Neuronal stem cell (in vitro differentiated cells): ENCODE results near the gene CFAP68. TPM values are rescaled to one million over a fixed set of nuclear protein-coding genes. Genes with fewer than 3 reads are reported as not detected.

ENCODE experiments used
- DNase-seq: peaks from one replicate; pipeline ENCODE4 v3.0.0-alpha.2; 2013; ENCODE audit warnings: low spot score
- H2AFZ ChIP-seq: one replicate; pipeline ENCODE4 v1.6.1; 2013; ENCODE audit warnings: mild to moderate bottlenecking, low read length, inconsistent platforms
- H2AK5ac ChIP-seq: 2 replicates; pipeline ENCODE4 v1.6.1; 2013; ENCODE audit warnings: low read depth, mild to moderate bottlenecking, inconsistent platforms, low read length, moderate library complexity, mixed read lengths
- H2BK120ac ChIP-seq: 2 replicates; pipeline ENCODE4 v1.6.1; 2013; ENCODE audit warnings: low read depth, mild to moderate bottlenecking, inconsistent platforms, low read length, moderate library complexity, mixed read lengths
- H2BK12ac ChIP-seq: one replicate; pipeline ENCODE4 v1.6.1; 2013; ENCODE audit warnings: low read length, inconsistent platforms
- H2BK15ac ChIP-seq: 2 replicates; pipeline ENCODE4 v1.6.1; 2013; ENCODE audit warnings: mild to moderate bottlenecking, low read length, inconsistent platforms, mixed read lengths
- H2BK5ac ChIP-seq: one replicate; pipeline ENCODE4 v1.6.1; 2013; ENCODE audit warnings: inconsistent platforms, mild to moderate bottlenecking, low read length, moderate library complexity
- H3K14ac ChIP-seq: one replicate; pipeline ENCODE4 v1.6.1; 2013; ENCODE audit warnings: low read length, inconsistent platforms
- H3K18ac ChIP-seq: 2 replicates; pipeline ENCODE4 v1.6.1; 2013; ENCODE audit warnings: low read length, inconsistent platforms
- H3K23ac ChIP-seq: 2 replicates; pipeline ENCODE4 v1.6.1; 2013; ENCODE audit warnings: low read depth, mild to moderate bottlenecking, mixed read lengths, low read length, inconsistent platforms; ENCODE audit not compliant: poor library complexity
- H3K27ac ChIP-seq: replicated peaks from 3 replicates; pipeline ENCODE4 v1.5.1; 2013; ENCODE audit warnings: low read length, inconsistent platforms
- H3K27me3 ChIP-seq, 3 experiments: 2 replicates each; pipeline ENCODE4 v1.6.1; 2013; ENCODE audit warnings: low read length in 3 of 3, mild to moderate bottlenecking in 2 of 3, inconsistent platforms in 1 of 3, low read depth in 1 of 3, mixed read lengths in 1 of 3, moderate library complexity in 1 of 3; ENCODE audit not compliant: control insufficient read depth in 3 of 3, insufficient read depth in 3 of 3
- H3K36me3 ChIP-seq, 2 donors: replicated peaks in 1 of 2; 2 replicates each; pipeline ENCODE4 v1.6.1; 2013; ENCODE audit warnings: low read length in 2 of 2; ENCODE audit not compliant: control insufficient read depth in 2 of 2, insufficient read depth in 2 of 2
- H3K4ac ChIP-seq: 2 replicates; pipeline ENCODE4 v1.6.1; 2013; ENCODE audit warnings: inconsistent platforms, mild to moderate bottlenecking, low read length, moderate library complexity
- H3K4me1 ChIP-seq, 2 donors: 1 replicate in 1 of 2; 2 replicates in 1 of 2; pipeline ENCODE4 v1.6.1; 2013; ENCODE audit warnings: low read length in 2 of 2, low read depth in 1 of 2; ENCODE audit not compliant: control insufficient read depth in 2 of 2, insufficient read depth in 1 of 2
- H3K4me2 ChIP-seq: one replicate; pipeline ENCODE4 v1.6.1; 2013; ENCODE audit warnings: mild to moderate bottlenecking, low read length, inconsistent platforms; ENCODE audit not compliant: insufficient read depth, poor library complexity, severe bottlenecking
- H3K4me3 ChIP-seq, 2 donors: 2 replicates each; pipeline ENCODE4 v1.5.1; 2013; ENCODE audit warnings: low read length in 2 of 2, mild to moderate bottlenecking in 2 of 2, inconsistent platforms in 1 of 2, moderate library complexity in 1 of 2
- H3K79me1 ChIP-seq: one replicate; pipeline ENCODE4 v1.6.1; 2013; ENCODE audit warnings: low read depth, mild to moderate bottlenecking, inconsistent platforms, low read length, moderate library complexity
- H3K9ac ChIP-seq: one replicate; pipeline ENCODE4 v1.6.1; 2013; ENCODE audit warnings: mild to moderate bottlenecking, low read depth, low read length, inconsistent platforms; ENCODE audit not compliant: poor library complexity
- H3K9me3 ChIP-seq, 2 donors: replicated peaks in 1 of 2; 2 replicates each; pipeline versions ENCODE3 to v1.6.1; 2013; ENCODE audit warnings: low read length in 2 of 2, mild to moderate bottlenecking in 2 of 2, inconsistent platforms in 1 of 2, low read depth in 1 of 2, mixed read lengths in 1 of 2, moderate library complexity in 1 of 2; ENCODE audit not compliant: control insufficient read depth in 2 of 2, insufficient read depth in 1 of 2
- H4K8ac ChIP-seq: one replicate; pipeline ENCODE4 v1.6.1; 2013; ENCODE audit warnings: low read depth, mild to moderate bottlenecking, inconsistent platforms, low read length, moderate library complexity
- H4K91ac ChIP-seq: one replicate; pipeline ENCODE4 v1.6.1; 2013; ENCODE audit warnings: low read length, low read depth, mild to moderate bottlenecking, inconsistent platforms; ENCODE audit not compliant: poor library complexity
- WGBS, 2 donors: extraction: QIAGEN DNeasy Blood & Tissue Kit; methylation state at CpG; one replicate each; pipeline ENCODE4 v1.1.7; 2013; ENCODE audit warnings: missing lambda C conversion rate in 2 of 2, mixed read lengths in 1 of 2; ENCODE audit not compliant: insufficient read length in 2 of 2, insufficient replicate concordance in 1 of 2; ENCODE audit errors: extremely low coverage in 2 of 2; 5-methylcytosine and 5-hydroxymethylcytosine counted together
- polyA plus RNA-seq, 2 experiments: library from polyadenylated mRNA; stranded (reverse); fragments of 200-250 nt; gene quantifications; one replicate each; pipeline ENCODE4 v1.2.3, GENCODE V29; 2013

CFAP68 gene
- polyA plus RNA-seq (2013, experiment 1 of 2) = 56.0 TPM
- 51.1 TPM for polyA plus RNA-seq (2013, experiment 2 of 2)

- Histone ChIP-seq H3K4me2 (peak within 1 kb of the TSS; percentile 68), H3K79me1 (no peaks in the 10 kb centered on the region), H2BK120ac (no peak within 1 kb of the TSS), H3K27me3 (no peaks in the 10 kb centered on the region), H4K91ac (no peak within 1 kb of the TSS), H3K27ac (peak within 1 kb of the TSS; percentile 85), H2BK5ac (peak within 1 kb of the TSS; percentile 79), H3K14ac (no peak within 1 kb of the TSS), H3K9me3 (no peaks in the 10 kb centered on the region), H2AFZ (peak within 1 kb of the TSS; percentile 99), H3K18ac (peak within 1 kb of the TSS; percentile 97), H3K9ac (peak within 1 kb of the TSS; percentile 90), H4K8ac (peak within 1 kb of the TSS; percentile 53), H2BK12ac (no peak within 1 kb of the TSS), H3K4me1 (peaks cover 3 to 4% of the 10 kb centered on the region in 2 donors), H3K36me3 (peaks cover 0 to 9% of the 10 kb centered on the region in 2 donors), H2BK15ac (no peak within 1 kb of the TSS), H2AK5ac (no peak within 1 kb of the TSS), H3K23ac (peak within 1 kb of the TSS; percentile 19), H3K4me3 (peak within 1 kb of the TSS; percentile 98 to 99), H3K4ac (no peak within 1 kb of the TSS)
- peak; percentile 98 for DNase-seq
- no CpG with 5 or more reads among the region's 55 CpGs for WGBS, 2 donors
Observed at GRCh38 chr11:111878849-111879636, at the start of gene CFAP68, which contains the start of gene FDXACB1. TSS of gene CFAP68 (plus strand) at chr11:111879541. CDS start at chr11:111879561, 20 bp downstream. TSS of gene FDXACB1 (minus strand) at chr11:111879165. CDS start at chr11:111879132, 33 bp downstream.

GRCh38 chr11:111833524-111833923 lies 45.8 kb upstream of the CFAP68 start:
- no peaks in the 10 kb centered on the region for H3K27me3 ChIP-seq
- H3K36me3 ChIP-seq = peaks cover 0 to 75% of the 10 kb centered on the region in 2 donors
- no peak overlapping the region for H3K4me3 ChIP-seq
- H3K14ac ChIP-seq = no peak overlapping the region
- H2BK15ac ChIP-seq = no peak overlapping the region
- no peak overlapping the region for H4K91ac ChIP-seq
- H2AFZ ChIP-seq = no peak overlapping the region
- H3K23ac ChIP-seq = no peak overlapping the region
- no CpG with 5 or more reads among the region's 4 CpGs for WGBS, 2 donors
- H2BK12ac ChIP-seq = no peak overlapping the region
- no peak overlapping the region for H2BK5ac ChIP-seq
- H3K18ac ChIP-seq = no peak overlapping the region
- no peaks in the 10 kb centered on the region for H3K79me1 ChIP-seq
- no peak overlapping the region for H3K9ac ChIP-seq
- no peak for DNase-seq
- no peaks in the 10 kb centered on the region for H3K4me1 ChIP-seq
- no peak overlapping the region for H3K4ac ChIP-seq
- H3K9me3 ChIP-seq = no peaks in the 10 kb centered on the region
- no peak overlapping the region for H2BK120ac ChIP-seq
- H3K27ac ChIP-seq = no peak overlapping the region
- no peak overlapping the region for H3K4me2 ChIP-seq
- no peak overlapping the region for H4K8ac ChIP-seq
- no peak overlapping the region for H2AK5ac ChIP-seq

GRCh38 chr11:111834432-111835163 lies 44.7 kb upstream of the CFAP68 start:
- Histone ChIP-seq H2BK12ac (no peak overlapping the region), H3K18ac (no peak overlapping the region), H3K4me1 (no peaks in the 10 kb centered on the region), H2AFZ (no peak overlapping the region), H3K27ac (no peak overlapping the region), H3K14ac (no peak overlapping the region), H2BK5ac (no peak overlapping the region), H2AK5ac (no peak overlapping the region), H3K4me2 (no peak overlapping the region), H3K79me1 (no peaks in the 10 kb centered on the region), H4K91ac (no peak overlapping the region), H3K4me3 (no peak overlapping the region), H2BK15ac (no peak overlapping the region), H2BK120ac (no peak overlapping the region), H3K4ac (no peak overlapping the region), H3K36me3 (peaks cover 0 to 77% of the 10 kb centered on the region in 2 donors), H3K23ac (no peak overlapping the region), H3K9me3 (no peaks in the 10 kb centered on the region), H4K8ac (no peak overlapping the region), H3K9ac (no peak overlapping the region), H3K27me3 (no peaks in the 10 kb centered on the region)
- 100% methylated on average over 1 of the region's 3 CpGs; no CpG with 5 or more reads in 1 of the 2 donors for WGBS, 2 donors
- DNase-seq = no peak

GRCh38 chr11:111835665-111836064 lies 43.7 kb upstream of the CFAP68 start:
- Histone ChIP-seq H3K79me1 (no peaks in the 10 kb centered on the region), H3K27me3 (no peaks in the 10 kb centered on the region), H3K36me3 (peaks cover 0 to 84% of the 10 kb centered on the region in 2 donors), H2BK12ac (no peak overlapping the region), H3K9ac (no peak overlapping the region), H3K18ac (no peak overlapping the region), H2BK15ac (no peak overlapping the region), H3K14ac (no peak overlapping the region), H2BK120ac (no peak overlapping the region), H2BK5ac (no peak overlapping the region), H2AFZ (no peak overlapping the region), H3K4me2 (no peak overlapping the region), H2AK5ac (no peak overlapping the region), H4K8ac (no peak overlapping the region), H3K9me3 (no peaks in the 10 kb centered on the region), H4K91ac (no peak overlapping the region), H3K23ac (no peak overlapping the region), H3K4me1 (peaks cover 0 to 3% of the 10 kb centered on the region in 2 donors), H3K4me3 (no peak overlapping the region), H3K4ac (no peak overlapping the region), H3K27ac (no peak overlapping the region)
- no CpG with 5 or more reads among the region's 7 CpGs for WGBS, 2 donors
- no peak for DNase-seq
